GM18507 (cell line): ENCODE measurements around the gene FRMD4B.
"Not testable (repeated sequence)": the region's sequence is repeated elsewhere in the genome, so short reads cannot be mapped to it uniquely, and the experiment has no call there.

Source experiments
- DNase-seq: peaks from one replicate; pipeline ENCODE4 v3.0.0; 2011; ENCODE audit warnings: low read depth; ENCODE audit not compliant: insufficient read length; ENCODE audit errors: extremely low spot score
- FAIRE-seq: peaks from 2 replicates; lab custom pipeline; 2011; peaks lifted over from hg19 to GRCh38; lab: Jason Lieb, UNC

The FRMD4B gene

DNA sequence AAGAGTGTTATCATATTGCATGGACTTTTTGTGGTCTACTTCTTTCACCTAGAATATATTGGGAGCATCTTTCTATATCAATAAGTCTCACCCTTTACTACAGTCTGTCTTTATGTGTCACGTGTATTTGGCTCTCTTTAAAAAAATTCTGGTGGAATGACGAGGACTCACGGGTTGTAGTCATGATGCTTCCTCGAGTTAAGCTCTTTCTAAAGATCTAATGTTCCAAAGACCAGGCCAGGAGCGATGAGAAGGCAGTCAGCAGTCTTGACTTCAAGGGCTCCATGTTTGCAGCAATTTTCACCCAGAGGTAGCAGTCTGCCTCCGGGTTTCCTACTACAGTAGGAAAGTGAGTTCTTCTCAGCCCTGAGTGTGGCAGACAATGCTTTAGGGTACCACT, 88.9 kb downstream of the FRMD4B start:
- DNase-seq (no peak), FAIRE-seq (no peak)

DNA sequence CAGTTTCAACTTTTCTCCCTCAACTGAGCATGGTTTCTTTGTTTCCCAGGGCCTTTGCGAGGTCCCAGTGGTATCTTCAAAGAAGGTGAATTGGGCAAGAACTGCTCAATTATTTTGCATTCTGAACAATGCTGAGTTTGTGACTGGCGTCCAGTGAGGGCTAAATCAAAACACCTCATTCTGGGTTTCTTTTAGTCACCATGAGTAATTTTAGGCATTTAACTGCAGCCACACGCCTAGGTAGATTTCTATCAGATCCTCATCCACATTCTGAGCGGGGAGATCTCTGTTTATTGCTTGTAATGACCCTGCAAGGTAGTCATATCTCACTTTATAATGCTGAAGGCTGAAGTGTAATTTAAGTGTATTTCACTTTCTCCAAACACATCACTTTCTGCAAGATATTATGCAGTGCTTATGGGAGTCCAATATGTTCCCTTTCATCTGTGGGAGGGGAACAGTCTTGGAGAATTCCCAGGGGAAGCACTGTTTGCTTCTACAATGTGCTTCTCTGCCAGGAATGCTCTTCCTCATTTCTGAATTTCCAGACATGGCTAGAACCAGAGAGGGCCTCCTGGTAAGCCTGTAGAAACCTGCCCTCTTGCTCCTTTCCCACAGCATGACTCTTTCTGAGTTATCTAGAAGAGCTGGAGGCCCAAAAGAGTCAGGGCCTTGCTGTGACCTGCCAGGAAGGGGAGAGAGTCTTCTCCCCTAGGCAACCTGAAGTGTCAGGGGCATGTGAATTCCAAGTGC, 91.7 kb downstream of the FRMD4B start:
- no peak for DNase-seq
- FAIRE-seq, result no peak

DNA sequence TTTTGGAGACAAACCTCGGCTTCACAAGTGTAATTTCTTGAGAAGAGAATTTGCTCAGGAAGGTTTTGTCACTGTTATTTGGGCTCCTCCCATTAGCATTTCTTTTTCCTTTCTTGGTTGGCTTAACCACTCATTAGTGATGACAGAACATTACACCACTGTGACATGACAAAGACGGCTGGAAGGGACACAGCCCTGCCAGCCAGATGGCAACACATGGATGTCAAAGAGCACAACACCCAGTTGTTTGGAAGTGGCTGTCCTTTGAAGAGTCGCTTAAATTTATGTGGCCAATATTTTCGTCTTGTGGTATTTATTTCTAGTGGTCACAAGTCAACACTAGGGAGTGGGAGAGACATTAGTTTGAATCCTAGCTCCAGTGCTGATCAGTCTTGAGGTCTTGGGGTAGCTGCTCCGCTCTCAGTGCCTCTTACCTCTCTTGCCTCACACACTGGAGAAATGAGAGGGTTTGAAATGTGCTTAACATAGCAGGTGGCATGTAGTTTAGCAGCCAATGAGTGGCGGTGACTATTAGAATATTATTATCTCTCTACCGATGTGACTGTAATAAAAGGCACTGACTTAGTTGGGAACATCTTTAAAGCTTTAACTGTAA, 92.8 kb downstream of the FRMD4B start:
- no peak for FAIRE-seq
- DNase-seq, result no peak

- DNase-seq, result no peak
These were observed 93.7 kb downstream of the FRMD4B start for GRCh38 chr3:69292185-69292584.

DNA sequence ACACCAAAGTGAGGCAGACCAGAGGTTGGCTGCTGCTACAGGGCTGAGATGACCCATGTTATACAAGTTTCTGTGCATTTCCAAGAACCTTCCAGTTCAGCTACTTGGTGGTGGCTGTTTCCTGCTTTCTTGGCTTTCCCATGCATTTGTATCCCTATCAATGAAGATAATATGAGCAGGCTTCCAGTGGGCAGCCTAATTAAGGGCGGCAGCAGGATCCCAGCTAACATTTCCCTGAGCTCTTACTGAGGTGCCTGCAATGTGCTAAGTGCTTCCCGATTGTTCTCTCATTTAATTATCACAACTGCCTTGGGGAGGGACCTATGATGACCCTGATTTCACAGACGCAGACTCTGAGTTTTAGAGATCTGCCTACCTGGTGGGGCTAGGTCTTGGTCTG, 95.5 kb downstream of the FRMD4B start:
- FAIRE-seq (no peak), DNase-seq (no peak)

More at GRCh38 chr3:69292185-69292584, 93.7 kb downstream of the FRMD4B start:
- FAIRE-seq, result no peak

- FAIRE-seq (no peak), DNase-seq (no peak)
These were observed 95.9 kb downstream of the FRMD4B start for GRCh38 chr3:69290006-69290405.

DNA sequence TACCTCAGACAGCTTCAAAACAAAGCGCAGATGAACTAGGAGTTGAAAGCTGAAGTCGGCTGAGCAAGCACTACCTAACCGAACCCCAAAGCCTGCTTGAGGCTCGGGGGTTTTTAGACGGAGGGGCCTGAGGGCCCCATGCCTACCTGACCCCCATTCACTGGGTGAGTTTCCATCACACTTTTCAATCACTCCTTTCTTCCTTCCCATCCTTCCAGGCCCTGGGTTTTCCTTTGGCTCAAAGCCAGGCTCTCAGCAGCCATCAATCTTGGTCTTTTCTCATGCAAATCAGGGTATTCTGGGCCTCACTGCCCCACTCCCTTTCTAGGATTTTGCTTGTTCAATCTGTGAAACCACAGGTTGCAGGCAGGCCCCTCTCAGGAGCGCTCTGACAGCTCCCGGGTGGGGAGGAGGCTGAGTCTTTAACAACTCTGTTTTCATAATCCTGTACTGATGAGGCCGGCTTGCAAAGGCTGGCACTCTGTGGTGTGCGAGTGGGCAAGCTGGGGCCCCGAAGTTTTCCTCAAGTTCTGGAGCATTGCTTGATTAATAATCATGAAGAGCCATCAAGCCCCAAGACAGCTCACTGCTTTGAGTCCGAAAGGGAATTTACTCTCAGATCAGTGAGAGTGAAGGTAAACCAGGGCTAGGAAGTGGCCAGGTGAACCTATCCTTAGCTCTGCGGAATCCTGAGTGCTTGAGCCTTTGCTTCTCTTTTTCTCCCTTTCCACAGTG, 97.6 kb downstream of the FRMD4B start:
- FAIRE-seq, result no peak
- DNase-seq, result no peak

GRCh38 chr3:69283913-69284611, 101.8 kb downstream of the FRMD4B start:
- FAIRE-seq, result no peak

DNA sequence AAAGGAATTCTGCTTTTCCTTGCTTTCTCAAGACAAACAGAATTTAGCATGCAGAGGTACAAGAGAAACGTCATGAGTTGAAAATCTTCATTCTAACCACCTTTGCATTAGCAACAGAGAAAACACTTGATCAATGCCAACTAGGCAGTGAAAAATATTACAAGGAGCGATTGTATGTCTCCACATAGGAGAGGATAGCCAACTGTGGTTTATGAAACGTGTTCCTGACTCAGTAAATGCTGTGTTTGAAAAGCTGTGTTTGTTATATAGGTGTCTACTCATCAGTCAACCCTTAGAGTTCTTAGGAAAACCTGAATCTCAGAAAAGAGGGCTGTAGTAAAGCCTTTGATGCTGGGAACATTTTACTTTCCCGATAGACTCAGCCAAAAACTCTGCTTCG, 102.4 kb downstream of the FRMD4B start:
- no peak for FAIRE-seq
- DNase-seq, result no peak

More at GRCh38 chr3:69283913-69284611, 101.8 kb downstream of the FRMD4B start:
- DNase-seq, result no peak

DNA sequence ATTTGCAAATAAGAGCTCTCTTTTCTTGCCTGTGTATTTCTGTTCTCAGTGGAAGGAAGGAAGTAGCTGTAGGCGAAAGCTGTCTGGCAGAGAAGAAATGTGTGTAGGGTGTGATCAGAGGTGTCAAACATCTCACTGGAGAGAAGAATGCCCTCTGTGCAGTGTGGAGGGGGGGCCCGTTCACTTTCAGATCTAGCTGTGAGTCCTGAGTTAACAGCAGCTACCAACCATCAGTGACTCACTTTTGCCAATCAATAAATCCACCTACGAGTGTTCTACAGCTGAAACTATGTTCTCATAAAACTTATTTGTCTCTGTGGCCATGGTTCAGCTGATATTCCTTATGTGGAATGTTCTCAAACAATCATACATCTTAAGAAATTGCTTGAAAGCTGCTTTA, 103.7 kb downstream of the FRMD4B start:
- FAIRE-seq, result peak; percentile 81
- DNase-seq, result no peak

- FAIRE-seq, DNase-seq: not testable (repeated sequence)
These were observed 108.5 kb downstream of the FRMD4B start for GRCh38 chr3:69277403-69277802.

DNA sequence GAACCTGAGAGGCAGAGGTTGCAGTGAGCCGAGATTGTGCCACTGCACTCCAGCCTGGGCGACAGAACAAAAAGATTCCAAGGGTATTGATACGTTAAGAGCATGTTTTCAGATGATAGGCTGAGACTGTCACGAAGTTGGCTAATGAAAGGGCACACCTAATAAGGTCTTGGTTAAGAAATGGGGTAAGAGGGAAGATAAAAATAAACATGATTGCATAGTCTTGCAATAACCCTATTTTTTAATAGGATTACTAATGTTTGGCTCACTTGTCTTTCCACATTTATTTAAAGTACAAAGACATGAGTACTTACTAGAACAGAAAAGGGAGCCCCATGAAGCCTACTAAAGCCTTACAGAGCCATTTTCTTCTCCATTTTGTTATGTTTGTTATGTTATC, 109.0 kb downstream of the FRMD4B start:
- DNase-seq, result no peak
- no peak for FAIRE-seq

- DNase-seq, FAIRE-seq: not testable (repeated sequence)
These were observed 109.7 kb downstream of the FRMD4B start for GRCh38 chr3:69276191-69276590.

GRCh38 chr3:69273896-69274295, 112.0 kb downstream of the FRMD4B start:
- FAIRE-seq, result no peak
- DNase-seq, result no peak

DNA sequence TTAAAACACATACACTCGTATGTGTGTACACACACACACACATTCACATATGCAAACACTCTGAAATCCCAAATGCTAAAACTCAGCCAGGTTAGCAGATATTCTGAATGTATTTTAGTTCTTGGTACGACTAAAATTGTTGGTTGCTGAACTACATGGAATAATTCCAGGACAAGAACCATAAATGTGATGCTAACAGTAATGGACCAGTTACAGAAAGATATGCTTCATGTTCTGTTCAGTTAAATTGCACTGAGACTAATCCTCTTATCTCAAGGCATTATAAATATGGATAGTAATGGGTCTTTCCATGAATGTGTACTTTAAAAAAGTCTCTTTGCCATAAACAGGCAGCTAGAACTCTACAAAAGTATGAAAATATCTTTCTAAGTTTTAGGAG, 113.3 kb downstream of the FRMD4B start:
- no peak for FAIRE-seq

GRCh38 chr3:69271098-69271497, 114.8 kb downstream of the FRMD4B start:
- DNase-seq (no peak), FAIRE-seq (no peak)

More for the DNA sequence above, 113.3 kb downstream of the FRMD4B start:
- DNase-seq, result no peak

GRCh38 chr3:69266585-69266984, 119.3 kb downstream of the FRMD4B start:
- no peak for DNase-seq
- FAIRE-seq, result no peak

GRCh38 chr3:69266071-69266470, 119.8 kb downstream of the FRMD4B start:
- not testable (repeated sequence) for FAIRE-seq, DNase-seq

GRCh38 chr3:69260843-69261405, 125.0 kb downstream of the FRMD4B start:
- not testable (repeated sequence) for DNase-seq, FAIRE-seq
